HG02840 (cell line): ENCODE measurements around the gene MAD1L1.

ENCODE experiments used
- ATAC-seq: cut with Tn5 transposase; IDR thresholded peaks from one replicate; pipeline ENCODE4 v1.9.1; 2021; ENCODE audit warnings: mild to moderate bottlenecking, moderate library complexity, moderate number of reproducible peaks; ENCODE audit not compliant: unreplicated experiment, low FRiP score

MAD1L1 gene

GRCh38 chr7:1807821-1808600 lies 424.7 kb downstream of the MAD1L1 start:
- no peak for ATAC-seq

GRCh38 chr7:1806354-1806753 lies 426.4 kb downstream of the MAD1L1 start:
- ATAC-seq: no peak

GRCh38 chr7:1804310-1804709 lies 428.4 kb downstream of the MAD1L1 start:
- no peak for ATAC-seq

- no peak for ATAC-seq
These were observed 429.8 kb downstream of the MAD1L1 start for GRCh38 chr7:1802899-1803298.

GRCh38 chr7:1800902-1801301 lies 431.8 kb downstream of the MAD1L1 start:
- ATAC-seq: no peak

- ATAC-seq: no peak
These were observed 434.6 kb downstream of the MAD1L1 start for GRCh38 chr7:1798191-1798590.

- no peak for ATAC-seq
These were observed 437.7 kb downstream of the MAD1L1 start for GRCh38 chr7:1794888-1795542.

GRCh38 chr7:1787681-1788235 lies 445.0 kb downstream of the MAD1L1 start:
- ATAC-seq: no peak

- no peak for ATAC-seq
These were observed 445.5 kb downstream of the MAD1L1 start for GRCh38 chr7:1787241-1787640.

- ATAC-seq: no peak
These were observed 446.9 kb downstream of the MAD1L1 start for GRCh38 chr7:1785839-1786238.

GRCh38 chr7:1781369-1781768 lies 451.4 kb downstream of the MAD1L1 start:
- no peak for ATAC-seq

- ATAC-seq: no peak
These were observed 453.3 kb downstream of the MAD1L1 start for GRCh38 chr7:1779445-1779844.

- ATAC-seq: no peak
These were observed 455.6 kb downstream of the MAD1L1 start for GRCh38 chr7:1777122-1777521.

GRCh38 chr7:1775389-1775788 lies 457.4 kb downstream of the MAD1L1 start:
- no peak for ATAC-seq

- no peak for ATAC-seq
These were observed 462.4 kb downstream of the MAD1L1 start for GRCh38 chr7:1770331-1770730.

GRCh38 chr7:1769286-1770200 lies 463.2 kb downstream of the MAD1L1 start:
- no peak for ATAC-seq

GRCh38 chr7:1768832-1769231 lies 463.9 kb downstream of the MAD1L1 start:
- ATAC-seq: no peak

- no peak for ATAC-seq
These were observed 465.2 kb downstream of the MAD1L1 start for GRCh38 chr7:1767524-1767923.
